Measurements from ENCODE around the gene NAA40.

DNA sequence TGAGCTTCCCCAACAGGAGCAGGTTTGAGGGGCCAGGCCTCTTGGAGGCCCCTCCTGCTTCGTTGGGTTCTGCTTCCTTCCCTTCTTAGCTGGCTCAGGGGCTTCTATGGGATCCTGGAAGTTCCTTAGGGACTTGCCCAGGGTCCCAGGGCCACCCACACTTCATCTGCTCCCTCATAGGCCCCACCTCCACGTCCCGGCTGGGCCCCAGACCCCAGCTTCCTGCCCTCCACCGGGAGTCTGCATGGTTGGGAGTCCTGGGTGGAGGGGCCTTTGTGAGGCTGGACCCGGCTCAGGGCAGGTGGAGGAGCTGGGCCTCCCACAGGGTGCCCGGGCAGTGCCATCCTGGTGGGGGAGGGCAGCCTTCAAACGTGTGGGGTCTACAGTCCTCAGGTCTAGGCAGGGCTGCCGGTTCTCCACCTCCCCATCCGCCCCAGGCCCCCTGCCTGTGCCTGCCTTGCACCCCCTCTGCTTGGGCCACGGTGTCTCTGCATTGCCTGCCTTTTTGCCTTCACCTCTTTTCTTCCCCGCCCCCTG lies 59.1 kb downstream of the NAA40 start:
- TF ChIP-seq, protein P1, sequence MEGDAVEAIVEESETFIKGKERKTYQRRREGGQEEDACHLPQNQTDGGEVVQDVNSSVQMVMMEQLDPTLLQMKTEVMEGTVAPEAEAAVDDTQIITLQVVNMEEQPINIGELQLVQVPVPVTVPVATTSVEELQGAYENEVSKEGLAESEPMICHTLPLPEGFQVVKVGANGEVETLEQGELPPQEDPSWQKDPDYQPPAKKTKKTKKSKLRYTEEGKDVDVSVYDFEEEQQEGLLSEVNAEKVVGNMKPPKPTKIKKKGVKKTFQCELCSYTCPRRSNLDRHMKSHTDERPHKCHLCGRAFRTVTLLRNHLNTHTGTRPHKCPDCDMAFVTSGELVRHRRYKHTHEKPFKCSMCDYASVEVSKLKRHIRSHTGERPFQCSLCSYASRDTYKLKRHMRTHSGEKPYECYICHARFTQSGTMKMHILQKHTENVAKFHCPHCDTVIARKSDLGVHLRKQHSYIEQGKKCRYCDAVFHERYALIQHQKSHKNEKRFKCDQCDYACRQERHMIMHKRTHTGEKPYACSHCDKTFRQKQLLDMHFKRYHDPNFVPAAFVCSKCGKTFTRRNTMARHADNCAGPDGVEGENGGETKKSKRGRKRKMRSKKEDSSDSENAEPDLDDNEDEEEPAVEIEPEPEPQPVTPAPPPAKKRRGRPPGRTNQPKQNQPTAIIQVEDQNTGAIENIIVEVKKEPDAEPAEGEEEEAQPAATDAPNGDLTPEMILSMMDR (IDR thresholded peaks at IDR 0.05) = no peak
- TF ChIP-seq POLR2A (IDR thresholded peaks at IDR 0.05) = no peak

All from testis (tissue), 2 donors.